Liver (tissue), 9 donors: ENCODE results near the gene DPH2. TPM values are rescaled to one million over a fixed set of nuclear protein-coding genes. Genes with fewer than 3 reads are reported as not detected.

Experiments
- DNase-seq: peaks from one replicate; pipeline ENCODE4 v3.0.0-alpha.2; 2017; ENCODE audit warnings: low spot score
- H3K27ac ChIP-seq, 2 donors: one replicate each; pipeline ENCODE4 v1.7.0; 2013; ENCODE audit warnings: inconsistent platforms in 2 of 2, low read length in 2 of 2, control low read depth in 1 of 2, low read depth in 1 of 2, mild to moderate bottlenecking in 1 of 2
- H3K27me3 ChIP-seq, 4 donors: one replicate each; pipeline versions ENCODE4 v1.6.1 to v1.7.0; 2013; ENCODE audit warnings: low read length in 3 of 4, inconsistent platforms in 1 of 4, mild to moderate bottlenecking in 1 of 4, moderate library complexity in 1 of 4; ENCODE audit not compliant: control insufficient read depth in 4 of 4, insufficient read depth in 4 of 4
- H3K36me3 ChIP-seq, 4 donors: one replicate each; pipeline versions ENCODE4 v1.6.1 to v1.7.0; 2013; ENCODE audit warnings: low read length in 3 of 4, mild to moderate bottlenecking in 3 of 4, low read depth in 1 of 4, moderate library complexity in 1 of 4; ENCODE audit not compliant: control insufficient read depth in 4 of 4, insufficient read depth in 3 of 4
- H3K4me1 ChIP-seq, 4 donors: one replicate each; pipeline versions ENCODE4 v1.6.1 to v1.7.0; 2013; ENCODE audit warnings: low read length in 3 of 4, mild to moderate bottlenecking in 3 of 4, moderate library complexity in 1 of 4; ENCODE audit not compliant: control insufficient read depth in 4 of 4, insufficient read depth in 4 of 4
- H3K4me3 ChIP-seq, 3 donors: one replicate each; pipeline versions ENCODE4 v1.6.1 to v1.7.0; 2013; ENCODE audit warnings: low read length in 3 of 3, control low read depth in 1 of 3, low read depth in 1 of 3, mild to moderate bottlenecking in 1 of 3
- H3K9ac ChIP-seq, 2 donors: one replicate each; pipeline ENCODE4 v1.7.0; 2013; ENCODE audit warnings: low read length in 2 of 2, mild to moderate bottlenecking in 2 of 2, moderate library complexity in 2 of 2, control low read depth in 1 of 2, low read depth in 1 of 2
- H3K9me3 ChIP-seq, 4 donors: one replicate each; pipeline versions ENCODE4 v1.6.1 to v1.7.0; 2013; ENCODE audit warnings: low read length in 3 of 4; ENCODE audit not compliant: control insufficient read depth in 4 of 4
- GABPA ChIP-seq, 2 donors: IDR thresholded peaks in 1 of 2; conservative IDR thresholded peaks in 1 of 2; 2 replicates each; pipeline ENCODE4 v1.6.1; 2016; ENCODE audit warnings: antibody characterized with exemption in 2 of 2, mild to moderate bottlenecking in 1 of 2, moderate library complexity in 1 of 2
- HNF4A ChIP-seq, 2 donors: conservative IDR thresholded peaks; 2 replicates each; pipeline ENCODE4 v1.6.1; 2016; ENCODE audit warnings: antibody characterized with exemption in 2 of 2, mild to moderate bottlenecking in 2 of 2
- JUND ChIP-seq, 2 donors: IDR thresholded peaks; 2 replicates each; pipeline ENCODE4 v1.6.1; 2016; ENCODE audit warnings: antibody characterized with exemption in 2 of 2
- RAD21 ChIP-seq, 2 donors: IDR thresholded peaks; 2 replicates each; pipeline ENCODE4 v1.6.1; 2016; ENCODE audit warnings: antibody characterized with exemption in 2 of 2, mild to moderate bottlenecking in 2 of 2
- YY1 ChIP-seq: IDR thresholded peaks from 2 replicates; pipeline ENCODE4 v1.6.1; 2016; ENCODE audit warnings: antibody characterized with exemption, mild to moderate bottlenecking
- WGBS: extraction: QIAGEN DNeasy Blood & Tissue Kit; methylation state at CpG from one replicate; pipeline ENCODE4 v1.1.7; 2013; 5-methylcytosine and 5-hydroxymethylcytosine counted together
- polyA plus RNA-seq, 2 donors: library from polyadenylated mRNA; stranded (reverse) in 1 of 2; unstranded in 1 of 2; fragments of 200-250 nt in 1 of 2; fragments of >200 nt in 1 of 2; fragmentation: Nextera tagmentation in 1 of 2; extraction: Ambion mirVana in 1 of 2; gene quantifications; one replicate each; pipeline versions ENCODE4 v1.2.1 to v1.2.3, GENCODE V29; 2013 to 2015
- total RNA-seq, 2 donors: library from RNA; depleted of rRNA; stranded (reverse); fragments of >200 nt; gene quantifications; one replicate each; pipeline ENCODE4 v1.2.3, GENCODE V29; 2014
- TF ChIP-seq, protein P1 (sequence below): IDR thresholded peaks from 2 replicates; pipeline ENCODE4 v1.6.1; 2016; ENCODE audit warnings: antibody characterized with exemption, mild to moderate bottlenecking
- donor health status: healthy.
- donor health status: healthy.
- donor health status: healthy.
- donor health status: healthy.
- donor health status: healthy.

Gene DPH2
- total and polyA plus RNA-seq, 4 donors = 9.3 to 20.9 (median 15.4) TPM

GRCh38 chr1:43968348-43968948, 1.4 kb upstream of the DPH2 start:
- no peak for DNase-seq
- Histone ChIP-seq H3K27me3 (no peaks in the 10 kb centered on the region), H3K9ac (no peak overlapping the region), H3K9me3 (no peaks in the 10 kb centered on the region), H3K36me3 (peaks cover 0 to 32% (median 6%) of the 10 kb centered on the region in 4 donors), H3K27ac (no peak overlapping the region), H3K4me3 (no peak overlapping the region), H3K4me1 (peaks cover 1 to 16% (median 9%) of the 10 kb centered on the region in 4 donors)
- 84% methylated on average over 6 of the region's 6 CpGs for WGBS
- TF ChIP-seq, protein P1, sequence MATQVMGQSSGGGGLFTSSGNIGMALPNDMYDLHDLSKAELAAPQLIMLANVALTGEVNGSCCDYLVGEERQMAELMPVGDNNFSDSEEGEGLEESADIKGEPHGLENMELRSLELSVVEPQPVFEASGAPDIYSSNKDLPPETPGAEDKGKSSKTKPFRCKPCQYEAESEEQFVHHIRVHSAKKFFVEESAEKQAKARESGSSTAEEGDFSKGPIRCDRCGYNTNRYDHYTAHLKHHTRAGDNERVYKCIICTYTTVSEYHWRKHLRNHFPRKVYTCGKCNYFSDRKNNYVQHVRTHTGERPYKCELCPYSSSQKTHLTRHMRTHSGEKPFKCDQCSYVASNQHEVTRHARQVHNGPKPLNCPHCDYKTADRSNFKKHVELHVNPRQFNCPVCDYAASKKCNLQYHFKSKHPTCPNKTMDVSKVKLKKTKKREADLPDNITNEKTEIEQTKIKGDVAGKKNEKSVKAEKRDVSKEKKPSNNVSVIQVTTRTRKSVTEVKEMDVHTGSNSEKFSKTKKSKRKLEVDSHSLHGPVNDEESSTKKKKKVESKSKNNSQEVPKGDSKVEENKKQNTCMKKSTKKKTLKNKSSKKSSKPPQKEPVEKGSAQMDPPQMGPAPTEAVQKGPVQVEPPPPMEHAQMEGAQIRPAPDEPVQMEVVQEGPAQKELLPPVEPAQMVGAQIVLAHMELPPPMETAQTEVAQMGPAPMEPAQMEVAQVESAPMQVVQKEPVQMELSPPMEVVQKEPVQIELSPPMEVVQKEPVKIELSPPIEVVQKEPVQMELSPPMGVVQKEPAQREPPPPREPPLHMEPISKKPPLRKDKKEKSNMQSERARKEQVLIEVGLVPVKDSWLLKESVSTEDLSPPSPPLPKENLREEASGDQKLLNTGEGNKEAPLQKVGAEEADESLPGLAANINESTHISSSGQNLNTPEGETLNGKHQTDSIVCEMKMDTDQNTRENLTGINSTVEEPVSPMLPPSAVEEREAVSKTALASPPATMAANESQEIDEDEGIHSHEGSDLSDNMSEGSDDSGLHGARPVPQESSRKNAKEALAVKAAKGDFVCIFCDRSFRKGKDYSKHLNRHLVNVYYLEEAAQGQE = peak; percentile 98
- TF ChIP-seq JUND (IDR thresholded peaks at IDR 0.05) = no peak

- H3K27ac ChIP-seq = no peak overlapping the region
- peaks cover 3 to 25% (median 17%) of the 10 kb centered on the region in 4 donors for H3K4me1 ChIP-seq
- peaks cover 0 to 27% (median 5%) of the 10 kb centered on the region in 4 donors for H3K36me3 ChIP-seq
Observed at GRCh38 chr1:43969416-43969745, 429 bp upstream of the DPH2 start.

GRCh38 chr1:43970502-43970901, 692 bp downstream of the DPH2 start:
- Histone ChIP-seq H3K4me3 (peak overlapping the region; percentile 79 to 98 (median 89)), H3K36me3 (peaks cover 0 to 20% (median 5%) of the 10 kb centered on the region in 4 donors), H3K9me3 (no peaks in the 10 kb centered on the region), H3K9ac (peak overlapping the region; percentile 0 to 13), H3K27ac (no peak overlapping the region), H3K4me1 (peaks cover 3 to 29% (median 20%) of the 10 kb centered on the region in 4 donors), H3K27me3 (no peaks in the 10 kb centered on the region)
- 60% methylated on average over 5 of the region's 5 CpGs for WGBS
- no peak for DNase-seq
- TF ChIP-seq RAD21 (IDR thresholded peaks at IDR 0.05) = no peak
- TF ChIP-seq YY1 = no peak
- TF ChIP-seq GABPA (IDR thresholded peaks at IDR 0.05 in 1 of 2, conservative IDR thresholded peaks at IDR 0.05 in 1 of 2) = no peak

More at GRCh38 chr1:43969416-43969745, 429 bp upstream of the DPH2 start:
- peak in 1 of 2 donors; percentile 14 for TF ChIP-seq HNF4A (conservative IDR thresholded peaks at IDR 0.05)
- TF ChIP-seq, protein P1 = no peak
- no peak overlapping the region for H3K9ac ChIP-seq
- H3K27me3 ChIP-seq = no peaks in the 10 kb centered on the region
- peak overlapping the region in 1 of 3 donors; percentile 2 for H3K4me3 ChIP-seq
- 54% methylated on average over 7 of the region's 7 CpGs for WGBS
- DNase-seq = no peak
- no peaks in the 10 kb centered on the region for H3K9me3 ChIP-seq
